ENCODE data around the gene TCF3. TPM values are rescaled to one million over a fixed set of nuclear protein-coding genes. Genes with fewer than 3 reads are reported as not detected.

Gene TCF3
- polyA plus RNA-seq, 1 donor (not counting 4 experiments of a cell fraction or from before 2014, with no cell fraction given): 40.0 TPM

DNA sequence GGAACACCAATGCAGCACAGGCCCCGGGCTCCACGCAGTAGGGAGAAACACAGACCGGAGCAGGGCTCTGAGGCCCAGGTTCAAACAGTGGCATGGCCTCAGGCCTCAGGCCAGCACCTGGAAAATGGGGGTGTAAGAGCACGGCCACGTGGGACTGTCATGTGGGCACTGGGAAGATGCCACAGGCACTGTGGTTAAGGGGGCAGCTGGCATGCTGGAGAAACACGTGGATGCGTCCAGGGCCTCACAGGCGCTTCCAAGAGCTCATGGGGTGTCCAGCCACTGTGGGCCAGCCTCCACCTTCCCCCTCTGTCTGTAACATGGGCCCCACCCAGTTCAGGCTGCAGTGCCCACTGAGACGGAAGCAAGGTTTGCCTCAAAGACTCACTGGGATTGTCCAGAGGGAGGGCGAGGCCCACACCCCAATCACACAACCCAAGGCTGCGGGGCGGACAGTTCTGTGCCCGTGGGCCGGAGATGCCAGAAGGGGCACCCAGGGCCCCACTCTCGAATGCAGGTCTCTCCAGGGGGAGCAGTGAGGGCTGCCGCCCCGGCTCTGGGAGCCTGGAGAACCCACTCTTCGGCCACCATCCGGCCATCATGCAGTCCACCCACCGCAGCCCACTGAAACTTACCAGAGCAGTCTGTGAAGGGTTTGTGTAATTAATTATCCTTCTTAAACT is 53.5 kb downstream of the TCF3 start:
- Histone ChIP-seq H3K27me3 (ENCODE audit: control insufficient read depth, extremely low read depth, insufficient read depth, low read length) (no peaks in the 10 kb centered on the region), H3K9me1 (ENCODE audit: control insufficient read depth, extremely low read depth, insufficient read depth, low read length) (no peaks in the 10 kb centered on the region), H3K4me1 (ENCODE audit: control insufficient read depth, extremely low read depth, insufficient read depth, low read length) (no peaks in the 10 kb centered on the region), H3K4me2 (ENCODE audit: control insufficient read depth, extremely low read depth, insufficient read depth, low read depth, low read length) (no peak overlapping the region), H2AFZ (ENCODE audit: control insufficient read depth, low read length) (no peak overlapping the region), H3K27ac (ENCODE audit: control insufficient read depth, insufficient read depth, low read length) (no peak overlapping the region), H3K79me2 (ENCODE audit: control insufficient read depth, insufficient read depth, low read length) (peaks cover 53% of the 10 kb centered on the region), H3K36me3 (ENCODE audit: control insufficient read depth in 2 of 2, extremely low read depth in 1 of 2, insufficient read depth in 2 of 2, low read length in 2 of 2) (peaks cover 26 to 27% of the 10 kb centered on the region in 2 experiments), H4K20me1 (ENCODE audit: control insufficient read depth, extremely low read depth, insufficient read depth, low read length) (peaks cover 7% of the 10 kb centered on the region), H3K4me3 (ENCODE audit: control insufficient read depth in 2 of 3, extremely low read depth in 1 of 3, insufficient read depth in 2 of 3, low read depth in 1 of 3, low read length in 3 of 3) (no peak overlapping the region), H3K9me3 (ENCODE audit: control insufficient read depth, low read depth, low read length) (no peaks in the 10 kb centered on the region), H3K9ac (ENCODE audit: control insufficient read depth, extremely low read depth, insufficient read depth, low read length) (no peak overlapping the region)
- TF ChIP-seq EZH2 (IDR thresholded peaks at IDR 0.05; ENCODE audit: low read length) (no peak), CTCF (optimal IDR thresholded peaks at IDR 0.05 in 1 of 3, IDR thresholded peaks at IDR 0.05 in 1 of 3, conservative IDR thresholded peaks at IDR 0.05 in 1 of 3; ENCODE audit: extremely low read depth in 1 of 3, insufficient read depth in 2 of 3, low read length in 3 of 3) (no peak)
- dilution Hi-C loops (cut with MboI; ENCODE audit: extremely low pct_ligation_motif_present, low sequenced_read_pairs): no loop called here
- DNase-seq (ENCODE audit: low read depth, low spot score) (no peak), FAIRE-seq (no peak)

GRCh38 chr19:1593501-1593772 is 59.0 kb downstream of the TCF3 start:
- Histone ChIP-seq H3K27ac (ENCODE audit: control insufficient read depth, insufficient read depth, low read length) (no peak overlapping the region), H3K4me2 (ENCODE audit: control insufficient read depth, extremely low read depth, insufficient read depth, low read depth, low read length) (peak overlapping the region; percentile 94), H3K27me3 (ENCODE audit: control insufficient read depth, extremely low read depth, insufficient read depth, low read length) (no peaks in the 10 kb centered on the region), H3K4me1 (ENCODE audit: control insufficient read depth, extremely low read depth, insufficient read depth, low read length) (peaks cover 26% of the 10 kb centered on the region), H3K4me3 (ENCODE audit: control insufficient read depth in 2 of 3, extremely low read depth in 1 of 3, insufficient read depth in 2 of 3, low read depth in 1 of 3, low read length in 3 of 3) (peak overlapping the region in 1 of 3 experiments; percentile 74), H4K20me1 (ENCODE audit: control insufficient read depth, extremely low read depth, insufficient read depth, low read length) (peaks cover 7% of the 10 kb centered on the region), H2AFZ (ENCODE audit: control insufficient read depth, low read length) (no peak overlapping the region), H3K9ac (ENCODE audit: control insufficient read depth, extremely low read depth, insufficient read depth, low read length) (peak overlapping the region; percentile 79), H3K9me1 (ENCODE audit: control insufficient read depth, extremely low read depth, insufficient read depth, low read length) (no peaks in the 10 kb centered on the region), H3K9me3 (ENCODE audit: control insufficient read depth, low read depth, low read length) (no peaks in the 10 kb centered on the region), H3K36me3 (ENCODE audit: control insufficient read depth in 2 of 2, extremely low read depth in 1 of 2, insufficient read depth in 2 of 2, low read length in 2 of 2) (peaks cover 12 to 14% of the 10 kb centered on the region in 2 experiments), H3K79me2 (ENCODE audit: control insufficient read depth, insufficient read depth, low read length) (peaks cover 32% of the 10 kb centered on the region)
- dilution Hi-C loops (cut with MboI; ENCODE audit: extremely low pct_ligation_motif_present, low sequenced_read_pairs): no loop called here
- no peak for TF ChIP-seq EZH2 (IDR thresholded peaks at IDR 0.05; ENCODE audit: low read length)
- no peak for TF ChIP-seq CTCF (optimal IDR thresholded peaks at IDR 0.05 in 1 of 3, IDR thresholded peaks at IDR 0.05 in 1 of 3, conservative IDR thresholded peaks at IDR 0.05 in 1 of 3; ENCODE audit: extremely low read depth in 1 of 3, insufficient read depth in 2 of 3, low read length in 3 of 3)
- FAIRE-seq (no peak), DNase-seq (ENCODE audit: low read depth, low spot score) (no peak)

Measured in keratinocyte (primary cell).